Breast epithelium (tissue), 4 donors: Measurements from ENCODE around the gene WBP2NL. TPM values are rescaled to one million over a fixed set of nuclear protein-coding genes. Genes with fewer than 3 reads are reported as not detected.

Source experiments
- DNase-seq, 2 donors: peaks; one replicate each; pipeline ENCODE4 v3.0.0-alpha.2; 2019; ENCODE audit warnings: low spot score in 2 of 2
- H3K27ac ChIP-seq, 2 donors: fragments of 200-600 bp; sonication (generic) in 1 of 2; one replicate each; pipeline ENCODE4 v1.5.1; 2016 to 2019; ENCODE audit warnings: mild to moderate bottlenecking in 1 of 2
- H3K27me3 ChIP-seq, 2 donors: fragments of 200-600 bp; sonication (generic) in 1 of 2; one replicate each; pipeline versions ENCODE4 v1.5.1 to v1.6.0; 2017 to 2019; ENCODE audit warnings: control low read depth in 1 of 2, mild to moderate bottlenecking in 1 of 2
- H3K36me3 ChIP-seq: fragments of 200-600 bp; one replicate; pipeline ENCODE4 v1.5.1; 2019
- H3K4me1 ChIP-seq, 2 donors: fragments of 200-600 bp; sonication (generic); one replicate each; pipeline ENCODE4 v1.5.1; 2016 to 2019; ENCODE audit warnings: control low read depth in 1 of 2
- H3K4me3 ChIP-seq, 3 donors: fragments of 200-600 bp; sonication (generic); 1 replicate in 2 of 3; 2 replicates in 1 of 3; pipeline ENCODE4 v1.5.1; 2016 to 2019; ENCODE audit warnings: mild to moderate bottlenecking in 3 of 3, moderate library complexity in 2 of 3
- H3K9me3 ChIP-seq, 2 donors: fragments of 200-600 bp; sonication (generic) in 1 of 2; one replicate each; pipeline ENCODE4 v1.5.1; 2016 to 2019; ENCODE audit warnings: control low read depth in 1 of 2
- POLR2A ChIP-seq: fragments of 450-650 bp; IDR thresholded peaks from one replicate; pipeline ENCODE4 v1.6.1; 2016; ENCODE audit warnings: antibody characterized with exemption, mild to moderate bottlenecking, moderate library complexity
- POLR2AphosphoS5 ChIP-seq, 3 donors: sonication (generic); formaldehyde crosslinking; IDR thresholded peaks; one replicate each; pipeline ENCODE4 v1.6.1; 2017; ENCODE audit warnings: antibody characterized with exemption in 3 of 3
- intact Hi-C: fragments of 100-400 bp; cut with DNase I; formaldehyde crosslinking; loops from one replicate; pipeline ENCODE4 v1.15.1; 2023; ENCODE audit warnings: low total_unique reads
- total RNA-seq, 3 donors: library from RNA; depleted of rRNA; stranded (reverse); fragments of >200 nt; gene quantifications; one replicate each; pipeline ENCODE4 v1.1.0, GENCODE V29; 2016
- TF ChIP-seq, protein P1 (sequence below), 3 donors: fragments of 450-650 bp; IDR thresholded peaks; one replicate each; pipeline ENCODE4 v1.5.1; 2016 to 2017; ENCODE audit warnings: antibody characterized with exemption in 3 of 3, mild to moderate bottlenecking in 3 of 3, moderate library complexity in 3 of 3

The WBP2NL gene
- total RNA-seq, 3 donors from 2014 or later: 0.96 to 12.3 (median 2.0) TPM

DNA sequence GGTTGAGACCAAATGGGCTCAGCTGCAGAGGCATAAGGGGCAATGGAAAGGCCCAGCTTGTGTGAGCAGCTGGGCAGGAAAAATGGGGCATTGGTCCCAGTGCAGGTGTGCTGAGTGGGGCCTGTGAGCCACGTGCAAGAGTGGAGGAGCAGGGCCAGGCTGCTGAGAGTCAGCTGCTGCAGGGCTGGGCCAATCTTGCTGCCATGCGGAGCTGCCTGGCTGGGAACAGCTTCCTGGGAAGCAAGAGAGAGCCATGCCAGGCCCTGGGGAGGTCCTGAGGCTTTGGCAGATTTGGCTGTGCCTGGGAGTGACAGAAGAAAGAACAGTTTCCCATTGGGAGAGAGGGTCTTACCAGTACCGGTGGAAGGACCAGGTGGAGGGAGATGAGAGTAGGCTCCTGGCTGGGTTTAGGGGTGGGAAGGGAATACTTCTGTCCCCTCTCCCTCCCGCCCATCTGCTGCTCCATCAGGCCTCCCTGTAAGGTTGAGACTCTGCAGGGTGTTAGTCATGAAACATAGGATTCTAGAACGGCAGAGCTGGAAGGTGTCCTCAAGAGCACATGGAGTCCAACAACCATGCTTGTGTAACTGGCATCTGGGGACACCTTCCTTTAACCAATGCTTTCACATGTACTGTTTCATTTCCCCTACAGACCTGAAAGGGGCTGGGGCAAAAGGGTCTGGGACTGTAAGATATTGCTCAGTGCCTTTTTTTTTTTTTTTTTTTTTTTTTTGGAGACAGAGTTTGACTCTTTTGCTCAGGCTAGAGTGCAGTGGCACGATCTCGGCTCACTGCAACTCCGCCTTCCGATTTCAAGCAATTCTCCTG, 19.0 kb upstream of the WBP2NL start:
- Histone ChIP-seq H3K4me1 (peaks cover 0 to 10% of the 10 kb centered on the region in 2 donors), H3K27me3 (peaks cover 0 to 4% of the 10 kb centered on the region in 2 donors), H3K27ac (no peak overlapping the region), H3K9me3 (no peaks in the 10 kb centered on the region), H3K4me3 (no peak overlapping the region), H3K36me3 (no peaks in the 10 kb centered on the region)
- TF ChIP-seq POLR2A: no peak
- no peak for TF ChIP-seq POLR2AphosphoS5 (IDR thresholded peaks at IDR 0.05)
- TF ChIP-seq, protein P1, sequence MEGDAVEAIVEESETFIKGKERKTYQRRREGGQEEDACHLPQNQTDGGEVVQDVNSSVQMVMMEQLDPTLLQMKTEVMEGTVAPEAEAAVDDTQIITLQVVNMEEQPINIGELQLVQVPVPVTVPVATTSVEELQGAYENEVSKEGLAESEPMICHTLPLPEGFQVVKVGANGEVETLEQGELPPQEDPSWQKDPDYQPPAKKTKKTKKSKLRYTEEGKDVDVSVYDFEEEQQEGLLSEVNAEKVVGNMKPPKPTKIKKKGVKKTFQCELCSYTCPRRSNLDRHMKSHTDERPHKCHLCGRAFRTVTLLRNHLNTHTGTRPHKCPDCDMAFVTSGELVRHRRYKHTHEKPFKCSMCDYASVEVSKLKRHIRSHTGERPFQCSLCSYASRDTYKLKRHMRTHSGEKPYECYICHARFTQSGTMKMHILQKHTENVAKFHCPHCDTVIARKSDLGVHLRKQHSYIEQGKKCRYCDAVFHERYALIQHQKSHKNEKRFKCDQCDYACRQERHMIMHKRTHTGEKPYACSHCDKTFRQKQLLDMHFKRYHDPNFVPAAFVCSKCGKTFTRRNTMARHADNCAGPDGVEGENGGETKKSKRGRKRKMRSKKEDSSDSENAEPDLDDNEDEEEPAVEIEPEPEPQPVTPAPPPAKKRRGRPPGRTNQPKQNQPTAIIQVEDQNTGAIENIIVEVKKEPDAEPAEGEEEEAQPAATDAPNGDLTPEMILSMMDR (IDR thresholded peaks at IDR 0.05): no peak
- intact Hi-C loops: no loop called here
- no peak for DNase-seq

DNA sequence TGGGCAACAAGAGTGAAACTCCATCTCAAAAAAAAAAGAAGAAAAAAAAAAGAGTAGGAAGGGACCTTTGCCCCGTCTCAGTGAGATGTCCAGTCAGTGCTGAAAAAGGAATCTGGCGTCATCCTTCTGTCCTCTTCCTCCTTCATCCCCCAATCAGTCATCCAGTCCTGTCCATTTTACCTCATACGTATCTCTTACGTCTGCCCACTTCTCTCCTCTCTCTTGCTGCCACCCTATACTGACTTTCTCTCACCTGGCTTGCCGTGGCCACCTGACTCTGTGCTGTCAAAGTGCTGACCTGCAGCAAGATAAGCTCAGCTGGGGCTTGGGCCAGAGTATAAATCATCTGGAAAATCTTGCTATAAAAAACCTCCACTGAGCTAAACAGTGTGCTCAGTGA, 15.7 kb upstream of the WBP2NL start:
- Histone ChIP-seq H3K9me3 (no peaks in the 10 kb centered on the region), H3K27ac (peak overlapping the region in 1 of 2 donors; percentile 56), H3K4me3 (no peak overlapping the region), H3K36me3 (no peaks in the 10 kb centered on the region), H3K27me3 (no peaks in the 10 kb centered on the region), H3K4me1 (peaks cover 0 to 4% of the 10 kb centered on the region in 2 donors)
- no peak for DNase-seq
- TF ChIP-seq POLR2AphosphoS5 (IDR thresholded peaks at IDR 0.05) (no peak), POLR2A (no peak)
- TF ChIP-seq, protein P1 (IDR thresholded peaks at IDR 0.05): no peak
- intact Hi-C loops: no loop called here

DNA sequence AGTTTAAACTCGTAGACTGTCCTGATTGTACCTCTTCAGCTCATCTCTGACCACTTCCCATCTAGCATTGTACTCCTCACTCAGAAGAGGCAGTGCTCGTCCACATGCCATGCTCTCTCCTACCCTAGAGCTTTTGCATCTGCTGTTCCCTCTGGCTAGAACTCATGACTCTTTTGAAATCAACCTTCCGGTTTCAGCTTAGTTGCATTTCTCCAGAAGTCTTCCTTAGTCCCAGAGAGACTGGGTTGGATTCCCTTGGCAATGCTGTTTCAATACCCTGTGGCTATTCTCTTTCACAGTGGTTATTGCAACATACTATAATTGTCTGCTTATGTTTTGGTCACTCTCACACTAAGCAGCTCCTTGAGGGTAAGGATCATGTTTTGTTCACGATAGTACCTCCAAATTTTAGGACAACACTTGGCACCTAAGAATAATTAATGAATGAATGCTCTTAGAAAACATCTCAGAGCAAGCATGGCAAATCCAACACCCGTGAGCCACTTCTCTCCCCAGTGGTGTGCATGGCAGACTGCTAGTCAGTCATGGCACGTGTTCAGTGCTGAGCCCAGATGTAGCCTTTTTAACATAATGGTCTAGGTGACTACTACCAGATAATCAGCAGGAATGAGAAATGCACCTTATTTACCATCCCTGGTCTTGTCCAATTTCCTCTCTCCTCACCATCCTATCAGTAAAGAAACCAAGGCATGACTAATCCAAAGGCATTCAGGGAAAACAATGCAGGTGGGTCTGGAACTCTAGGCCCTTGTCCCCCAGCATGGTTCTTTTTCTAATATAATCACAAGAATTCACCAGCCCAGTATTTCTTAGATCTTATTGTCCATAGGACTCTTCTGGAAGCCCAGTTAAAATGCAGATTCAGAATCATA, 14.8 kb upstream of the WBP2NL start:
- TF ChIP-seq POLR2AphosphoS5 (IDR thresholded peaks at IDR 0.05): no peak
- TF ChIP-seq POLR2A: no peak
- TF ChIP-seq, protein P1 (IDR thresholded peaks at IDR 0.05): no peak

DNA sequence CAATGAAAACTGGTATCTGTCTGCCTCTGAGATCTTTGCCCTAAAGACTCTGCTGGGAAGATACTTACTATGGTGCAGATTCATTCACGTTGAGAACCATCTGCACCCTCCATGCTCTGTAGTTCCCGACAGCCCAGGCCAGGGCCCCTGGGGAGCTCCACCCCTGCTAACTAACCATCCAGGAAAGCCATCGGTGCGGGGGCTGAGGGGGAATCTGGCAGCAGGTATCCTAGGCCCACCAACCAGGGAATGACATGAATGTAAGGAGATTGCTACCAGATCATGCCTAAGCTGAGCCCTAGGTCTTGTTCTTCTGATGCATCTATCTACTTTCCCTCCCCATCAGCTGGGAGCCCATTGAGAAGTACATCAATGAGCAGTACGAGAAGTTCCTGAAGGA, 11.3 kb upstream of the WBP2NL start:
- Histone ChIP-seq H3K27me3 (no peaks in the 10 kb centered on the region), H3K4me1 (peaks cover 0 to 4% of the 10 kb centered on the region in 2 donors), H3K36me3 (no peaks in the 10 kb centered on the region), H3K27ac (no peak overlapping the region), H3K9me3 (no peaks in the 10 kb centered on the region), H3K4me3 (no peak overlapping the region)
- intact Hi-C loops: no loop called here
- no peak for TF ChIP-seq POLR2AphosphoS5 (IDR thresholded peaks at IDR 0.05)
- TF ChIP-seq POLR2A: no peak
- TF ChIP-seq, protein P1 (IDR thresholded peaks at IDR 0.05): no peak
- no peak for DNase-seq

More for the DNA sequence above, 14.8 kb upstream of the WBP2NL start:
- H3K4me3 ChIP-seq: no peak overlapping the region
- DNase-seq: no peak
- no peaks in the 10 kb centered on the region for H3K27me3 ChIP-seq
- H3K27ac ChIP-seq: peak overlapping the region in 1 of 2 donors; percentile 56
- intact Hi-C loops: no loop called here
- peaks cover 0 to 4% of the 10 kb centered on the region in 2 donors for H3K4me1 ChIP-seq
- H3K9me3 ChIP-seq: no peaks in the 10 kb centered on the region
- H3K36me3 ChIP-seq: no peaks in the 10 kb centered on the region
